GM19099 (cell line): ENCODE data around the gene GRIA3.

Experiments
- POLR2A ChIP-seq: IDR thresholded peaks from 3 replicates; pipeline ENCODE4 v1.6.1; 2011; ENCODE audit warnings: low read depth; ENCODE audit not compliant: insufficient read length; ENCODE audit errors: extremely low read depth

GRIA3 gene

DNA sequence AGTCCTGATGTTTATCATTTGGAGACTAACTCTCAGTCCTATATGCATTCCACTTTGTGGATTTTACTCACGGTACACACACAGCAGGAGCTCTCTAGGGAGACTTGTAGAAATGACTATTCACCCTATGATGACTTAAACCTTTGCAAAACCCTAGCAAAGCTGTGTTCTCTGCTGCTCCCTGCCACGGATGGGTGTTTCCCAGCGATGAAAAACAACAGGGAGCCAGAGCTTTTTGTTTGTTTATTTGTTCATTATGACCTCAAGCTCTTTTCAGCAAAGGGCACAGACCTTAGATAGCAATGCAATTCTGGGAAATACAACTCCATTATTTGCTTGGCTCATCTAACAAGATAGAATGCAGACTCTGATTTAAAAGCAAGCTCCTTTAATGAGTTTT is 156.6 kb downstream of the GRIA3 start:
- no peak for TF ChIP-seq POLR2A

- TF ChIP-seq POLR2A, result no peak
These were observed 164.4 kb downstream of the GRIA3 start for GRCh38 chrX:123348468-123348867.

GRCh38 chrX:123350226-123350625 is 166.1 kb downstream of the GRIA3 start:
- TF ChIP-seq POLR2A, result no peak

DNA sequence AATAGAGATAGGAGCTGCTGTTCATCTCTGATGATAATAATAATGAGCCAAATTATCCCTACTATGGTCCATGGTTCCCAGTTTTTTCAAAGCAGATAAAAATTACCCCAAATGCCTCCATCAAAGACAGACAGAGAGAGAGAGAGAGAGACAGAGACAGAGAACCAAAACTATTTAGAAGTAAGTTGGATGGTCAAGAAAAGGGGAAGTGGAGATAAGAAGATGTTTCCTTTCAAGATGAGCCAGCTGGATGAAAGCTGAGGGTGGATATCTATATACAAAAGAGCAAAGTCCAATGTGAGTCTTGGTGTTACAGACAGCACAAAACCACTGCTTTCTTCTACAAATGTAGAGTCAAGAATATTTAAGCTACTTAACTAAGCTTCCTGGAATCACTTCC is 173.9 kb downstream of the GRIA3 start:
- TF ChIP-seq POLR2A, result no peak

GRCh38 chrX:123358457-123358856 is 174.4 kb downstream of the GRIA3 start:
- TF ChIP-seq POLR2A, result no peak

- TF ChIP-seq POLR2A, result no peak
These were observed 177.3 kb downstream of the GRIA3 start for GRCh38 chrX:123361371-123361770.

DNA sequence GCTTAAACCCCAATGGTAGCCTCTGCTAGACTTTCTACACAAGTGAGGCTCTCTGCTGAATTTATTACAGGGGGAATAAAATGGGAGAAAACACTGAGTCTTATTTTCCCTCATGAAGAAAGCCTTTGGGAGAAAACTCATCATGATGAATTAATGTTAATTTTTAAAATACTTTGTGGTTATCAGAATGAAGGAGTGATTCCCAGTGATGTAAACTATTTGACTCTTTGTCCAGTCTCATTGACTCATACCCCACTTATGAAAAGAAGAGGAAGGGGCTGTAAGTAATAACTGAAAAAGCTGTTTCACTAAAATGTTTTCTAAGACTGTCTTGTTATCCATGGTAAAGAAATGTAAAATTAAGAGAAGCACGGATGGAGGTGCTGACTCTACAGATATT is 208.8 kb downstream of the GRIA3 start:
- no peak for TF ChIP-seq POLR2A

GRCh38 chrX:123399709-123400108 is 215.6 kb downstream of the GRIA3 start:
- no peak for TF ChIP-seq POLR2A

DNA sequence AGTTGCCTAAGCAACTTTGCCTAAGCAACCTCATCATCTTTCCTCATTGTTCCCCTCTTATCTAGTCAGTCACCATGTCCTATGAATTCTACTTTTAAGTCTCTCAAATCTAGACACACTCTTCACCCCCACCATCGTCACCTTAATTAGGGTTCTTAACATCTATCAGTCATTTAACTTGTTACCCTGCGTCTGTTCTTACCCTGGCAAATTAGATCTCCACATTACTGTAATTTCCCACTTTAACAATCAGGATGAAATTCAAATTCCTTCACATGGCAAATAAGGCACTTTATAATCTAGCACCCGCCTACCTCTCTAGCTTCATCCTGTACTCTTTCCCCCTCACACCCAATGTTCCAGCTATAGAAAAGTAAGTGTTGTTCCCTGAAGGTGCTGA is 221.2 kb downstream of the GRIA3 start:
- no peak for TF ChIP-seq POLR2A

DNA sequence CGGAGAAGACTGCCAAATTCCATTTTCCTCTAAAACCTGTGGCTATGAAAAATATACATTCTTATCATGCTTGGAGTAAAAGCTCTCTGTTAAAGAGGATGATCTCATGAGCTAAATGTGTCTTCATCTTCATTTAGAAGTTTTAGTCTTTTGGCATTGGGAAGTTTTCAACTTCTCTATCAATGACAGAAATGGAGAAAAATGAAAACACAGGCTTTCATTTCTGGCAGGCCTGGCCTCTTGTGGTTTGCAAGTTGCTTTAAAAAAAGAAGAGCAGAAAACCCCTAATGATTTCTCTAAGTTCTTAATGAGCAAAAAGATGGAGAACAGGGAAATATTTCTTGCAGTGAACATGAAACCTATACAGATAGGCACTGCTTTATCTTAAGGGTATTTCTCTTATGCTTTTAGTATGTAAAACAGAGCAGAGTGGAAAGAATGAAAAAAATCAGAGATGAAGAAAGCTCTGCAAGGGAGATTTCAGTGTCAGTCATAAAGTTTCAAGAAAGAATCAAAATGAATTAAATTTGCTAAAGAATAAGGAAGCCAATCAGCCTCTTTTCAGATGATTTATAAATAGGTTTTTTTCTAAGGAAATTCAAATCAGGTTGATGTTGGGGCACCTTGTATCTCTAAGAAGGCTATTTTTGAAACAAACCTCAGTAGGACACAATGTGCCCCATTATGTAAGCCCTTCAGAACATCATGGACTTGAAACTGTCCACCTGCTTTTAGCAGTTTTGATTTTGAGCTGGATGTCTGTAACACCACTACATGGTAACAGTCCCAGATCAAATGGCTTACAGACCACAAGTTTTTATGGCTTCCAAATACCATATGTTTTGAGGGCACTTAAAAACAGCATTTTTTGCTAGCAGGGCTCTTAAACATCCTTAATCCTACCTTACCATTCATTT is 225.0 kb downstream of the GRIA3 start:
- no peak for TF ChIP-seq POLR2A

DNA sequence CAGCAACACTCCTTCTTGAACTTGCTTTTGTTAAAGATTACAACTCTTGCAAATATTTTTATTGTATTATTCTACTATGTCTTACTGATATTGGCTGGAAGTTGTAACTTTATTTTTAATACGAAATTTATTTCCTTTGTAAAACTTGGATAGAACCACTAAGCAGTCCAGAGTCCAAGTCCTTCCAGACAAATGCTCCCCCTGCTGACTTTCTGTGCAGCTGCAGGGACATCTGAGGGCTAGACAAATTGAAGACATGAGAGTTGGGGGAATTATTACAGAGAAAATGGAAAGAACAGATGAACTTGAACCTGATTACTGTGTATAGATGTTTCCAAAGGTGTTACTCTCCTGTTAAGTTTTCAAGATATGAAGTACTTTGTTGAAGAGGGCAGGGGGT is 238.8 kb downstream of the GRIA3 start:
- no peak for TF ChIP-seq POLR2A

- no peak for TF ChIP-seq POLR2A
These were observed 240.5 kb downstream of the GRIA3 start for GRCh38 chrX:123424546-123424945.

- no peak for TF ChIP-seq POLR2A
These were observed 241.4 kb downstream of the GRIA3 start for GRCh38 chrX:123425471-123425870.

DNA sequence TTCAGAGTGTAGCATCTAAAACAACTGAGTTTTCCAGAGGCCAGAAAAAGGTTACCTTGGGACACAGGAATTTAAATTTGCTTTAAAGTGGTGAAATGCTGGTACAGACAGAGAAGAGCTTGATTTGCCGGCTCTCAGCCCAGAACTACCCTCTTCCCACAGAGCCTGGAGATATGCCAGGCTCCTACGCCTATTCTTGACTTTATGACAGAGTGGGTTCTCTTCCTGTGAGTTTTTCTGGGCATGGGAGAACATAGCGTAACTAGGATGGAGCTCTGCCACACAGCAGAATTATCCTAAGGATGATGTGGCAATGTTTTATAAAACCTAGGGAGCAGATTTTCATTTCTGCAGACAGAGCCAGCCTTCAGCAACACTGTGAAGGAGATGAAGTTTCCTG is 241.8 kb downstream of the GRIA3 start:
- TF ChIP-seq POLR2A, result no peak

DNA sequence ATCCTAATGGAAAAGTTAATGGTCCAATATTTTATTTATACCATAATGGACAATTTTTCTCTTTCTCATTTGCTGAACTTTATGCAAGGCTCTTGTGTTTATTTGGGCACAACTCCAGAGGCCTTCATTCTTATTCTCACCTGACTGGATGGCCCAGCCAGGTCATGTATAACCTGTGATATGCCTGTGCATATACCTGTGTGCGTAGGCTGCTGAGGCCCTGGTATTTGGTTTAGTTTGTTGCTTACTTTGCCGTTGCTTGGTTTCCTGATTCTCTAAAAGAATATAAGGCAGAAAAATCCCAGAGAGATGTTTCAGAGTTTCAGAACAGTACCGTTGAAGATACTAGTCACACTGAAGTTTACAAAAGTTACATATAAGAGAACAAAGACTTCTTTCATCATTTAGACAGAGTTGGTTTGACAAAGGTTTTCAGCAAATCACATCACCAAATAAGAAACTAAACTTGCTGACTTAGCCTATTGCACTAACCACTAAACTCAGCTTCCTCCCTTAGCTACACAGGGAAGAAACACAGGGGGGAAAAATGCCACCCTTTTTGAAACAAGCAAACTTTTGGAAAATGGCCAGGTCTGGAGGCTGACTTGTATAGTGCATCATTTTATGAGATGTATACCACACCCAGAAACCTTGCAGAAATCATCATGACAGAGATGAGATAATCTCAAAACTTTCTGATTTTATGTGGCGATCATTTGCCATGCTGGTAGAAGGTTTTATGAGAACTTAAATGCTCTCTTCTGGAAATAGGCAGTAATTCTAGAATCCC is 248.5 kb downstream of the GRIA3 start:
- no peak for TF ChIP-seq POLR2A
